ENCODE data around the gene ROM1.

ROM1 gene

DNA sequence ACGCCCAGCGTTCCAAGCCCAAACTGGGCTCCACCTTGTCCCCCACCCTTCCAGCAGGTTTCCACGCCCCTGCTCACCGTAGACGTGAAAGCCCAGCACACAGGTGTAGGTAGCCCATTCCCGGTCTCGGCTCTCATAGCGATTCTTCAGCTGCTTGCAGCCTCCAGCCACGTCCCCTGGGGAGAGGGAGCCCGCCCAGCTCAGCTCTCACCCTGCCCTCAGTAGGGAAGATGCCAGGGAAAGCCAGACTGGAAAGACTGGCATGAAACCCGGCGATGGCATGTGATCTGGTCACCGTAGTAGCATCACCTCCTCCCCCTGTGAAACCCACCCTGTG, 10.0 kb upstream of the ROM1 start:
- Histone ChIP-seq H3K9me3 (ENCODE audit: low read length) (no peaks in the 10 kb centered on the region), H3K27ac (ENCODE audit: low read depth, low read length) (peak overlapping the region; percentile 93), H3K4me3 (ENCODE audit: low read depth in 1 of 2, low read length in 2 of 2) (peak overlapping the region; percentile 59 to 83), H3K4me1 (ENCODE audit: insufficient read depth, low read length) (peaks cover 31% of the 10 kb centered on the region), H3K36me3 (ENCODE audit: insufficient read depth, low read length) (peaks cover 35% of the 10 kb centered on the region), H3K27me3 (ENCODE audit: control insufficient read depth in 1 of 2, insufficient read depth in 2 of 2, low read length in 2 of 2) (no peaks in the 10 kb centered on the region), H3K9ac (ENCODE audit: low read length) (no peak overlapping the region)

DNA sequence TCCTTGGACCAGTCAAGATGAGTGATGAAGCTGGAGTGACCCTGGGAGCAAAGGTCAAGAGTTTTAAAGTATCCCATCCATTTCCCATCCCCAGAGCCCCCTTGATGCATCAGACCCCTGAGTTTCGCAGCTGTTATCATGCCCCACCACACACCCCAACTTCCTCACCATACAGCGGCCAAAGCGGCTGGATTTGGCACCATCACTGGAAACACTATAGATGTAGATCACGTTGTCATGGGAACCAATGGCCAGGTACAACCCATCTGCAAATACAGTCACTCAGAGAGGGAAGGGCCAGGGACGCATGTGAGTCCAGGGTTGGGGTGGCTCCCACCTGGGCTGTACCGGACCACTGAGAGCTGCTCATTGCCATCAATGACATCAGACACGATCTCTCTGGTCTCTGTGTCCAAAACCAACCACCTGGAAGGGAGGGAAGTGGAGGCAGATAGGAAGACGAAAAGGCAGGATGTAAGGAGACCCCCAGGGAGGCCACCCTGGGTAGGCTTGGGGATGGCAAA, 9.2 kb upstream of the ROM1 start:
- H3K4me1 ChIP-seq (ENCODE audit: insufficient read depth, low read length): peaks cover 27% of the 10 kb centered on the region
- no peaks in the 10 kb centered on the region for H3K27me3 ChIP-seq (ENCODE audit: control insufficient read depth in 1 of 2, insufficient read depth in 2 of 2, low read length in 2 of 2)
- H3K9me3 ChIP-seq (ENCODE audit: low read length): no peaks in the 10 kb centered on the region
- no peak overlapping the region for H3K4me3 ChIP-seq (ENCODE audit: low read depth in 1 of 2, low read length in 2 of 2)
- H3K9ac ChIP-seq (ENCODE audit: low read length): no peak overlapping the region
- no peak overlapping the region for H3K27ac ChIP-seq (ENCODE audit: low read depth, low read length)
- H3K36me3 ChIP-seq (ENCODE audit: insufficient read depth, low read length): peaks cover 29% of the 10 kb centered on the region

GRCh38 chr11:62604460-62605120, 8.5 kb upstream of the ROM1 start:
- peaks cover 20% of the 10 kb centered on the region for H3K4me1 ChIP-seq (ENCODE audit: insufficient read depth, low read length)
- peaks cover 29% of the 10 kb centered on the region for H3K36me3 ChIP-seq (ENCODE audit: insufficient read depth, low read length)
- H3K27ac ChIP-seq (ENCODE audit: low read depth, low read length): no peak overlapping the region
- H3K4me3 ChIP-seq (ENCODE audit: low read depth in 1 of 2, low read length in 2 of 2): no peak overlapping the region
- H3K9ac ChIP-seq (ENCODE audit: low read length): no peak overlapping the region
- H3K9me3 ChIP-seq (ENCODE audit: low read length): no peaks in the 10 kb centered on the region
- H3K27me3 ChIP-seq (ENCODE audit: control insufficient read depth in 1 of 2, insufficient read depth in 2 of 2, low read length in 2 of 2): no peaks in the 10 kb centered on the region

DNA sequence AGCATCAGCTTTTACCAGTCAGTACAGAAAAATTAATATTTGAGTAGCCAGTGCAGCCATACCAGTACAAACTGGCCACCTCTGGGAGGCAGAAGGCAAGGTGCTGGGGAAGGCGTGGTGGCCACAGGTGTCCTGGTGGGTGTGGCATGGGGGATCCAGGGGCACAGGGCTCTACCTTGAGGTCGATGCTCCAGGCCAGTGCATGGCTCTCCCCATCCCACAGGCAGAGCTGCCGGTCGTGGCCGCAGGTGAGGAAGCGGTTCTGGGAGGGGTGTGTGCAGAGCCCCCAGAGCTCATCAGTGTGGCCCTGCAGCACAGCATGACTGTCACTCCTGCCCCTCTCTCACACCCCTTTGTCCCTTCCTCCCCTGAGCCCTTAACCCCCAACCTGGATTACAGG, 7.6 kb upstream of the ROM1 start:
- Histone ChIP-seq H3K9me3 (ENCODE audit: low read length) (no peaks in the 10 kb centered on the region), H3K27ac (ENCODE audit: low read depth, low read length) (no peak overlapping the region), H3K4me3 (ENCODE audit: low read depth in 1 of 2, low read length in 2 of 2) (no peak overlapping the region), H3K9ac (ENCODE audit: low read length) (no peak overlapping the region), H3K27me3 (ENCODE audit: control insufficient read depth in 1 of 2, insufficient read depth in 2 of 2, low read length in 2 of 2) (no peaks in the 10 kb centered on the region), H3K36me3 (ENCODE audit: insufficient read depth, low read length) (peaks cover 21% of the 10 kb centered on the region), H3K4me1 (ENCODE audit: insufficient read depth, low read length) (peaks cover 11% of the 10 kb centered on the region)

GRCh38 chr11:62605902-62606301, 7.2 kb upstream of the ROM1 start:
- Histone ChIP-seq H3K9me3 (ENCODE audit: low read length) (no peaks in the 10 kb centered on the region), H3K4me1 (ENCODE audit: insufficient read depth, low read length) (peaks cover 10% of the 10 kb centered on the region), H3K27me3 (ENCODE audit: control insufficient read depth in 1 of 2, insufficient read depth in 2 of 2, low read length in 2 of 2) (no peaks in the 10 kb centered on the region), H3K36me3 (ENCODE audit: insufficient read depth, low read length) (peaks cover 21% of the 10 kb centered on the region), H3K27ac (ENCODE audit: low read depth, low read length) (no peak overlapping the region), H3K9ac (ENCODE audit: low read length) (no peak overlapping the region), H3K4me3 (ENCODE audit: low read depth in 1 of 2, low read length in 2 of 2) (no peak overlapping the region)

DNA sequence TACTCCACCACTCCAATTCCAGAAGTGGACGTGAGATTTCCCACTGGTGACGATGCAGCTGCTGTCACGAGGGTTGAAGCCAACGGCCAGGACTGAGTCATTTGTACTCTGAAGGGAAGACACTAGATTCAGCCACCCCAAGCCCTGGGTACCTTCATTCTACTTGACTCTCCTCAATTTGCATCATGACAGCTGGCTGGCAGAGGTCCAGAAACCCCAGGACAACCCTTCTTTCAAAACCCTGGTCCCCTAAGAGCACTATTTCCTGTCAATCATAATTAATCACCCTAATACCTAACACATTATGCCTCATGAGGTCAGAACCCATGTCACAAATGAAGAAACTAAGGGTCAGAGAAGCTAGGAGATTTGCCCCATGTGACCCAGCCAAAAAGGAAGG, 5.3 kb upstream of the ROM1 start:
- H3K9me3 ChIP-seq (ENCODE audit: low read length): no peaks in the 10 kb centered on the region
- peaks cover 21% of the 10 kb centered on the region for H3K36me3 ChIP-seq (ENCODE audit: insufficient read depth, low read length)
- no peaks in the 10 kb centered on the region for H3K27me3 ChIP-seq (ENCODE audit: control insufficient read depth in 1 of 2, insufficient read depth in 2 of 2, low read length in 2 of 2)
- no peak overlapping the region for H3K27ac ChIP-seq (ENCODE audit: low read depth, low read length)
- peaks cover 21% of the 10 kb centered on the region for H3K4me1 ChIP-seq (ENCODE audit: insufficient read depth, low read length)
- no peak overlapping the region for H3K9ac ChIP-seq (ENCODE audit: low read length)
- H3K4me3 ChIP-seq (ENCODE audit: low read depth in 1 of 2, low read length in 2 of 2): no peak overlapping the region

GRCh38 chr11:62608776-62609175, 4.3 kb upstream of the ROM1 start:
- Histone ChIP-seq H3K27me3 (ENCODE audit: control insufficient read depth in 1 of 2, insufficient read depth in 2 of 2, low read length in 2 of 2) (no peaks in the 10 kb centered on the region), H3K9ac (ENCODE audit: low read length) (no peak overlapping the region), H3K4me1 (ENCODE audit: insufficient read depth, low read length) (peaks cover 20% of the 10 kb centered on the region), H3K27ac (ENCODE audit: low read depth, low read length) (no peak overlapping the region), H3K4me3 (ENCODE audit: low read depth in 1 of 2, low read length in 2 of 2) (no peak overlapping the region), H3K9me3 (ENCODE audit: low read length) (no peaks in the 10 kb centered on the region), H3K36me3 (ENCODE audit: insufficient read depth, low read length) (peaks cover 21% of the 10 kb centered on the region)

- Histone ChIP-seq H3K9me3 (ENCODE audit: low read length) (no peaks in the 10 kb centered on the region), H3K4me3 (ENCODE audit: low read depth in 1 of 2, low read length in 2 of 2) (no peak overlapping the region), H3K36me3 (ENCODE audit: insufficient read depth, low read length) (peaks cover 18% of the 10 kb centered on the region), H3K4me1 (ENCODE audit: insufficient read depth, low read length) (peaks cover 20% of the 10 kb centered on the region), H3K27me3 (ENCODE audit: control insufficient read depth in 1 of 2, insufficient read depth in 2 of 2, low read length in 2 of 2) (no peaks in the 10 kb centered on the region), H3K27ac (ENCODE audit: low read depth, low read length) (no peak overlapping the region), H3K9ac (ENCODE audit: low read length) (no peak overlapping the region)
These were observed 2.7 kb upstream of the ROM1 start for GRCh38 chr11:62610403-62610802.

- peaks cover 20% of the 10 kb centered on the region for H3K36me3 ChIP-seq (ENCODE audit: insufficient read depth, low read length)
- H3K27ac ChIP-seq (ENCODE audit: low read depth, low read length): peak overlapping the region; percentile 92
- peak overlapping the region; percentile 39 to 89 for H3K4me3 ChIP-seq (ENCODE audit: low read depth in 1 of 2, low read length in 2 of 2)
- peak overlapping the region; percentile 90 for H3K9ac ChIP-seq (ENCODE audit: low read length)
- H3K9me3 ChIP-seq (ENCODE audit: low read length): no peaks in the 10 kb centered on the region
- H3K27me3 ChIP-seq (ENCODE audit: control insufficient read depth in 1 of 2, insufficient read depth in 2 of 2, low read length in 2 of 2): no peaks in the 10 kb centered on the region
- peaks cover 20% of the 10 kb centered on the region for H3K4me1 ChIP-seq (ENCODE audit: insufficient read depth, low read length)
These were observed 2.0 kb upstream of the ROM1 start for GRCh38 chr11:62610814-62611704.

DNA sequence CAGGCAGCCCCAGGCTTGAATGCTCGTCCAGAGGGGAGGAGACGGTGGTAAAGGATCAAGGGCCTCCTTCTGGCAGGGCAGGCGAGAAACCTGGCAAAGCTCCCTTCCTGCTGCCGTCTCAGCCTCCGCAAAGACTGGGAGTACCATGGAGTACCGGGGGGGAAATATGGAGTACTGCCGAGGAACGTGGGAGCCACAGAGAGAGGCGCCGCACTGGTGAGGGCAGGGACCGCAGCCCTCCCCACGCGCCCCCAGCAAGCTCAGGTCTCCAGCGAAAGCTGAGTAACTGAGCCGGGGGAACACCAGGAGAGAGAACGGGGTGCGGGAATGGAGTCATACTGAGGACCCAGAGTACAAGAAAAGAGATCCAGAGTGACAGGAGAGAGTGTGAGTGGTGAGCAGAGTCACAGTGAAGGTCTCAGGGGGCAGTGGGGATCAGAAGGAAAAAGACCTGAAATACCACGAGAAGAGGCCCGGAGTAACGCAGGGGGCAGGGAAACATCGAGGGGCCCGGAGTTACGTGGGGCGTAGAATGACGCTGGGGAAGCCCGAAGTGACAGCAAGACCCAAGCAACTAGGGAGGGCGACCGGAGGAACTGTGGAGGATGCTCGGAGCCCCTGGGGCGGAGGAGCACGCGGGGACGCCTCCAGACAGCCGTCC, 1.2 kb upstream of the ROM1 start:
- Histone ChIP-seq H3K36me3 (ENCODE audit: insufficient read depth, low read length) (peaks cover 24% of the 10 kb centered on the region), H3K9ac (ENCODE audit: low read length) (peak overlapping the region; percentile 90), H3K27me3 (ENCODE audit: control insufficient read depth in 1 of 2, insufficient read depth in 2 of 2, low read length in 2 of 2) (no peaks in the 10 kb centered on the region), H3K4me3 (ENCODE audit: low read depth in 1 of 2, low read length in 2 of 2) (peak overlapping the region; percentile 39 to 89), H3K9me3 (ENCODE audit: low read length) (no peaks in the 10 kb centered on the region), H3K27ac (ENCODE audit: low read depth, low read length) (peak overlapping the region; percentile 92), H3K4me1 (ENCODE audit: insufficient read depth, low read length) (peaks cover 20% of the 10 kb centered on the region)

DNA sequence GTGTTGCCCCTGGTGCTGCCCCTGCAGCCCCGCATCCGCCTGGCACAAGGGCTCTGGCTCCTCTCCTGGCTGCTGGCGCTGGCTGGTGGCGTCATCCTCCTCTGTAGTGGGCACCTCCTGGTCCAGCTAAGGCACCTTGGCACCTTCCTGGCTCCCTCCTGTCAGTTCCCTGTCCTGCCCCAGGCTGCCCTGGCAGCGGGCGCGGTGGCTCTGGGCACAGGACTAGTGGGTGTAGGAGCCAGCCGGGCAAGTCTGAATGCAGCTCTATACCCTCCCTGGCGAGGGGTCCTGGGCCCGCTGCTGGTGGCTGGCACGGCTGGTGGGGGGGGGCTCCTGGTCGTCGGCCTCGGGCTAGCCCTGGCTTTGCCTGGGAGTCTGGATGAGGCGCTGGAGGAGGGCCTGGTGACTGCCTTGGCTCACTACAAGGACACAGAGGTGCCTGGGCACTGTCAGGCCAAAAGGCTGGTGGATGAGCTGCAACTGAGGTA, 278 bp downstream of the ROM1 start:
- Histone ChIP-seq H3K9me3 (ENCODE audit: low read length) (no peaks in the 10 kb centered on the region), H3K27me3 (ENCODE audit: control insufficient read depth in 1 of 2, insufficient read depth in 2 of 2, low read length in 2 of 2) (no peaks in the 10 kb centered on the region), H3K9ac (ENCODE audit: low read length) (no peak overlapping the region), H3K27ac (ENCODE audit: low read depth, low read length) (peak overlapping the region; percentile 92), H3K36me3 (ENCODE audit: insufficient read depth, low read length) (peaks cover 16% of the 10 kb centered on the region), H3K4me1 (ENCODE audit: insufficient read depth, low read length) (peaks cover 20% of the 10 kb centered on the region), H3K4me3 (ENCODE audit: low read depth in 1 of 2, low read length in 2 of 2) (peak overlapping the region; percentile 39 to 47)

Measured in muscle layer of colon (tissue), 2 donors.